ENCODE measurements around the gene RPP25. TPM values are rescaled to one million over a fixed set of nuclear protein-coding genes. Genes with fewer than 3 reads are reported as not detected.

The RPP25 gene
- total RNA-seq, 2 experiments from 2014 or later: 9.5 to 9.7 TPM

DNA sequence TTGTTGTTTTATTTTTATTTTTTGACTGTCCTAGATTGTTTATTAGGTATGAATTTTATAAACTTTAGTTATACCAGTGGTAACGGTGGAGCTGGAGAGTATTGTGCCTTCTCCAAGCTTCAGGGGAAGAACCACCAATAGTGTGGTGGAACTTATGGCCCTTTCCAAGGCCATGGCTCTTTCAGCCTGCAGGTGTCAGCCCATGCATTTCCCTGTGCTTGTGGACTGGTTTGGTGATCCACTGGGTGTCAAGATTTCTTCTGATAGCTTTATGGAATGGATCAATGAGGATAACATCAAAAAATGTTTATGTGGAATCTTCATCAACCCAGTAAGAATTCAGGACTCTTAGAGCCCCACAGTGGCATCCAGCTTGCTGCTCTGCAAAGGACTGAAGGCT, 19.6 kb upstream of the RPP25 start:
- ChIA-PET POLR2A (no interaction called here), CTCF (interaction anchor here (1.3 kb wide), 2 partner anchors 12 to 208 kb away, joined by 3 read pairs; no protein-coding TSS in a partner anchor)

DNA sequence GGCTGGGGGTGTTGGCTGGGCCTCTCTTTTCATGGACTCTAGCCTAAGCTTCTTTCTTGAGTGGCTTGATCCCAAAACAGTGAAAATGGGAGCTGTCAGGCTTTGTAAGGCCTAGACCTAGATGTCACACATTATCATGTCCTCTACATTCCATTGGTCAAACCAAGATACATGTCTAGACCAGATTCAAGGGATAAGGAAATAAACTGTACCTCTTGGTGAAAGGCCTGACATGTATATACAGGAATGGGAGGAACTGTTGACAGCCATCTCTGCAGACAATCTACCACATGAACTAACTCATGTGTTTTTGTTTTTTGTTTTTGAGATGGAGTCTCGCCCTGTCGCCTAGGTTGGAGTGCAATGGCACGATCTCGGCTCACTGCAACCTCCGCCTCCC, 11.1 kb upstream of the RPP25 start:
- ChIA-PET POLR2A (interaction anchor here (0.6 kb wide), 1 partner anchor 34 kb away, joined by 4 read pairs; no protein-coding TSS in a partner anchor), CTCF (interaction anchor here (1.4 kb wide), 1 partner anchor 17 kb away, joined by 3 read pairs; no protein-coding TSS in a partner anchor)

DNA sequence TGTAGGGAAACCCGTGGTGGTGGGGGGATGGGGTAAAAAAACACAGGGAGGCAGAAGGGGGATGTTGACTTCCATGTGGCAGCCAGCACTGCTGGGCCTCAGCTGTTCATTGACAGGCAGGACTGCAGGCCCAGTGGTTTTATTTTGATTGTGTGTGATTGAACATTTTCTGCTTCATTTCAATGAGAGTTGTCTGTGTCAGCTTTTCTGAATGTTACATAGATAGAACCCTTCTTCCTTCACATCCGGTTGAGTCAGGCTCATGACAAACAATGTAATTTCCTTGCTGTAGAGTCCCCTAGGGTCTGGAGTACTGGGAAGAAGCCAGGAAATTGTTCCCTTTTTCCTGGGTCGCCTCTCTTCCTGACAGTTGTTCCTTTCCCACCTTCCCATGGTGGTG, 8.2 kb upstream of the RPP25 start:
- ChIA-PET POLR2A (interaction anchor here (0.5 kb wide), 1 partner anchor 46 kb away, joined by 3 read pairs; no protein-coding TSS in a partner anchor), CTCF (no interaction called here)

DNA sequence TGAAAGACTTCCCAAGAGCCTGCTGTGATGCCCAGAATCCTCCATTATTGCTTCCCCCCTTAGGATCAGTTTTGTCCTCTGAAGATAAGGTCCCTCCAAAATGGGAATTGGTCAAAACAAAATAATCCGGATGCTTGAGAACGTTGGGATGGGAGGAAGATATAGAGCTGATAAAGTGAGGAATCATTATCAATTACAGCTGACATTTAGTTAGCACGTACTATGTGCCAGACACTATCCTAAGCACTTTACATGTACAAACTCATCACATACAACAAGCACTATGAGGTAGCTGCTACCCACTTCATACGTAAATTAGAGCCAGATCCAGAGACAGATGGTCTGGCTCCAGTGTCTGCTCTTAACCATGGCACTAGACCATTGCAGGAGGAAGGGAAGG, 6.6 kb upstream of the RPP25 start:
- ChIA-PET POLR2A (no interaction called here), CTCF (no interaction called here)

DNA sequence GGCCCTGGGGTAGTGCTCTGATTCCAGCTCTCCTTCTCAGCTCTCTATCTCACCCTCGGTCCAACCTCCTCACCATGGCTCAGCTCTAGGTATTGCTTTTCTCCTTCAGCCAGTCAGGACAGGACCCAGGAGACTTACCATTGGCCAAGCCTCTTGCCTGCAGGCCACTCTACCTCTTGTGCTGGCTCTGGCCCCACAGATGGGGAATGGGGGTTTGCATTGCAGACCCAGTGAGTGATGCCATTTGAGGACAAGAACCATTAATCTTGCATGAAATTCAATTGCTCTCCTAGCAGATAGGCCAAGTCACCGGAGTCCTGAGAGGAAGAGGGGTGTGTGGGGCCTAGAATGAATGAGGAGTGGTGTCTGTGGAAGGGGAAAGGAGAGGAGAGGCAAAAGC, 6.1 kb upstream of the RPP25 start:
- ChIA-PET CTCF (no interaction called here), POLR2A (no interaction called here)

DNA sequence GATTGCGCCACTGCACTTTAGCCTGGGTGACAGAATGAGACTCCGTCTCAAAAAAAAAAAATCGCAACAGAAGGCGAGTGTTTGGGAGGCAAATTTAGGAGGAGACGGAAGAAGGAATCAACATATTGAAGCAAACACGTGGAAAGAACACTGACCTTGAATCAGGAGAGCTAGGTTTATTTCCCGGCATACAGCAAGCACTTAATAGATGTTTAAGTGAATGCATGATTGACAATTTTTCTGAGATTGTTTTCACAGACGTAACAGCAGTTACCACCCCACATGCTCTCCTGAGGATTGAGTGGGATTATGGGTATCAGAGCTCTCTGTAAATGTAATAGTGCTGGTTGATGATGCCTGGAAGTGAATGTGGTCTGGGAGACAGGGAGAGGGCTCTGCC, 5.6 kb upstream of the RPP25 start:
- ChIA-PET CTCF (interaction anchor here (0.8 kb wide), 1 partner anchor 12 kb away, joined by 3 read pairs; no protein-coding TSS in a partner anchor), POLR2A (no interaction called here)

DNA sequence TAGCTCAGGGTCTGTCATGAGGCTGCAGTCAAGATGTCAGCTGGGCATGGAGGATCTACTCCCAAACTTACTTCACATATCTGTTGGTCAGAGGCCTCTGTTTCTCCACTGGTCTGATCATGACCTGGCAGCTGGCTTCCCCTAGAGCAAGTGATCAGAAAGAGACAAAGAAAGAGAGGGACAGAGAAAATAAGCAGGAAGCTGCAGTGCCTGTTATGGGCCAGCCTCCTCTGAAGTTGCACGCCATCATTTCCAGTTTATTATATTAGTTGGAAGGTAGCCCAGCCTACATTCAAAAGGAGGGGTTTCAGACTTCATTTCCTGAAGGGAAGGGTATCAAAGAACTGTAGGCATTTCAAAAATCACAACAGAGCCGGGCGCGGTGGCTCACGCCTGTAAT, 5.0 kb upstream of the RPP25 start:
- ChIA-PET CTCF (interaction anchor here (0.8 kb wide), 1 partner anchor 11 kb away, joined by 3 read pairs; no protein-coding TSS in a partner anchor), POLR2A (no interaction called here)

DNA sequence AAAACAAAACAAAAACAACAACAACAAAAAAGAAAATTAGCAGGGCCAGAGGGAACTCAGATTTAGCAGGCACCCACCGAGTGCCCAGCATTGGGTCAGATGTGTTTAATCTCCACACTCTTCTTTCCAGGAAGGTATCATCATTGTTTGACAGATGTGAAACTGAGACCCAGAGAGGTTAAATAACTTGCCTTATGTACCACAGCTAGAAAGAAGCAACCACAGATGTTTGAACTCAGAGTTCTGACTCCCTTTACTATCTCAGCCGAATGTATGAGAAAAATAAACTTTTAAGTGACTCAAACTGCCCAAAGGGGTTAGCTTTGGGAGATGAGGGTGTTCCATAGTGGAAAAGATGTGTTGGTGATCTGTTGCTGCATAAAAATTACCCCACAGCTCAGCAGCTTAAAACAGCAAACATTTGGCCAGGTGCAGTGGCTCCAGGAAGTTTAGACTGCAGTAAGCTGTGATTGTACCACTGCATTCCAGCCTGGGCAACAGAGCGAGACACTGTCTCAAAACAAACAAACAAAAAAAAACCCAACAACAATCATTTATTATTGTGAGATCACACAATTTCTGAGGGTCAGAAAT, 4.5 kb upstream of the RPP25 start:
- CTCF ChIA-PET: interaction anchor here (0.8 to 2.2 kb wide), 2 partner anchors 11 to 23 kb away, joined by 3 to 8 read pairs; no protein-coding TSS in a partner anchor
- POLR2A ChIA-PET: no interaction called here

DNA sequence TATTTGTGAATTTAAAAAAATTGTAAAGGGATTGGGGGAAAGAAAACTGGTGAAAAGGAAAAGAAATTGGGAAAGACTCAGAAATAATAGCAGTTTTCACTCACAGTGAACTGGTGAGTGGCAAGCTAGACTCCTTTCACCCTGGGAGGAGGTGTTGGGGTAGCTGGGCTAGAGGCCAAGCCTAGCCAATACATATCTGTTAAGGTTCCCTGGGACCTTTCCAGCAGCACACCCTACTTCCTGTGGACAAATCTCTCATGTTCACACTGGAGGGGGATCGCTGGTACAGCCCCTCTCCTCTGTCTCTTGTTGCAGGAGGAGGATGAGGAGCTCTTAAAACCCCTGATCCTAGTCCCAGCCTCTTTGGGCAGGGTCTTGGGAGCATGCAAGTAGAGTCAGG, 3.7 kb upstream of the RPP25 start:
- CTCF ChIA-PET: interaction anchor here (0.6 to 2.2 kb wide), 4 partner anchors 9 to 840 kb away, joined by 4 to 8 read pairs (median 6); no protein-coding TSS in a partner anchor
- POLR2A ChIA-PET: interaction anchor here (1.1 kb wide), 1 partner anchor 35 kb away, joined by 3 read pairs; the partner anchor contains the start of gene SCAMP5

DNA sequence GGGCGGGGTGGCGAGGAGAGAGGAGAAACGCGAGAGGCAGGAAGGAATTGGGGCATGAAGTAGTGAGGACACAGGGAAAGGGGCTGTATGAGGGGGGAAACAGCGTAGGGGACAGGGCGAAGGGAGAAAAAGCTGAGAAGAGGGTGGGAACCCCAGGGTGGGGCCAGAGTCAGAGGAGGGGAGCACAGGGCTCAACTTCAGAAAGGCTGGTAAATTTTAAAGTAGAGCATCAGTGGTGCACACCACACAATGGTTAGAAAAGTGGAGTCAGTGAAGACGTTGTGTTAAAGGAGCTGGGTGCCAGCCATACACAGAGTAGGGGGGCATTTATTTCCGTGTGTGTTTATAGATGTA, 3.0 kb upstream of the RPP25 start:
- POLR2A ChIA-PET: interaction anchor here (0.5 to 1.1 kb wide), 2 partner anchors 36 to 253 kb away, joined by 3 read pairs; partner anchors contain the start of gene SCAMP5
- CTCF ChIA-PET: interaction anchor here (0.9 to 2.2 kb wide), 4 partner anchors 9 to 182 kb away, joined by 4 to 8 read pairs (median 6); no protein-coding TSS in a partner anchor

DNA sequence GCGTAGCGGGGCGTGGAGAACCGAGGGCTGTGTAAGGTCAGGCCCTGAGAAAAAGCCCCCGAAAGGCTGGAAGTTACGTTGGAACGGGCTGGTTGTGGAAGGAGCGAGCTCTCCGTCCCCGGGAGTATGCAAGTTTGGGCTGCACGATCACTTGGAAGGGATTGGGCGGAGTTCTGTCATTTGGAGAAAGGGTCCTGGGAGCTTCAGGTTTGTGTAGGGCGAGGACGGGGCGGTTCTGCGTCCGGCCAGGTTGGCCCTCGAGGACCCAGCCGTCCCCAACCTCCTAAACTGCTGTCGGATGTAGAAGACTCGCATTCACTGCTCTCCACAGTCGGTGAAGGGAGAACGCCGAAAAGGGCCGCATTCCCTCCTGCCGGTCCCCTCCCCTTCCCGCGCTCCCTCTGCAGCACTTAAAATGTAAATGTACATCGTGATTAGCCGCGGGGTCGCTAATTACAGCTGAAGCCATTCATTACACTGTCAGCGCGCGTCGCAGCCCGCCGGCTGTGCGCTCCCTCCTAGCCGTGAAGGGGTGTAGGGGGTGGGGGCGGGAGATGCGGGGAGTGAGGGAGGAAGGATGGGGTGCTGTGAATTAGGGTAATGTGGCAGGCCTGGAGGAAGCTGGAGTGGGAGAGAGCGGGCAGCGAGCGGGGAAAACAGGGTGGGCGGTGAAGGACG, 2.5 kb upstream of the RPP25 start:
- ChIA-PET POLR2A (interaction anchor here (0.5 to 1.1 kb wide), 2 partner anchors 36 to 84 kb away, joined by 3 read pairs; partner anchors contain the start of gene SCAMP5), CTCF (interaction anchor here (0.6 to 2.2 kb wide), 5 partner anchors 8 to 182 kb away, joined by 3 to 8 read pairs (median 5); no protein-coding TSS in a partner anchor)

DNA sequence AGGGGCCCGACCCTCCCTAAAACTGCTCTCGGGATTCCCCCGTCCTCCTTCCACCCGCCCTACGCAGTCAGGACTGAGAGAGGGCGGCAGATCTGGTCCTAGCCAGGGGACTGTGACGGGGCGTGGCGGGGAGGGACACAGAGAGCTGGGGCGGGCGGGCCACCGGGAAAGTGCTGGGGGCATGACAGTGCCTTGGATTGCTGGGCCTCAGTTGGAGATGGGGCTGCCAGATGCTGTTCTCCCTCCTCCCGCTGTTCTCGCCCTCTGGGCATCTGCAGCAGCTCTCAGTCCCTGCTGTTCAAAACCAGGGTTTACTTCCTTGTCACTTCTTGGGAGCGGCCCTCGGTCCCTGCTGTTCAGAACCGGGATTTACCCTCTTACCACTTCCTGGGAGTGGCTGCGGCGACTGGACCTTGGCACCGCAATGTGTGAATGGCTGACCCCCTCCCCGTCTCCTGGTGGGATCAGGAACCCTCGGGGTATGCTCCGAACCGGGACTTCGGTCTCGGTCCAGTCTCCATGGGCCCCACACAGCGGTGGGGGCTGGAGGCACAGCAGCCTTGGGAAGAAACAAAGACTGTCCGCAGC, 1.8 kb upstream of the RPP25 start:
- ChIA-PET POLR2A (interaction anchor here (0.5 kb wide), 1 partner anchor 72 kb away, joined by 3 read pairs; no protein-coding TSS in a partner anchor), CTCF (interaction anchor here (0.6 to 1.8 kb wide), 3 partner anchors 8 to 99 kb away, joined by 3 to 8 read pairs (median 5); no protein-coding TSS in a partner anchor)

DNA sequence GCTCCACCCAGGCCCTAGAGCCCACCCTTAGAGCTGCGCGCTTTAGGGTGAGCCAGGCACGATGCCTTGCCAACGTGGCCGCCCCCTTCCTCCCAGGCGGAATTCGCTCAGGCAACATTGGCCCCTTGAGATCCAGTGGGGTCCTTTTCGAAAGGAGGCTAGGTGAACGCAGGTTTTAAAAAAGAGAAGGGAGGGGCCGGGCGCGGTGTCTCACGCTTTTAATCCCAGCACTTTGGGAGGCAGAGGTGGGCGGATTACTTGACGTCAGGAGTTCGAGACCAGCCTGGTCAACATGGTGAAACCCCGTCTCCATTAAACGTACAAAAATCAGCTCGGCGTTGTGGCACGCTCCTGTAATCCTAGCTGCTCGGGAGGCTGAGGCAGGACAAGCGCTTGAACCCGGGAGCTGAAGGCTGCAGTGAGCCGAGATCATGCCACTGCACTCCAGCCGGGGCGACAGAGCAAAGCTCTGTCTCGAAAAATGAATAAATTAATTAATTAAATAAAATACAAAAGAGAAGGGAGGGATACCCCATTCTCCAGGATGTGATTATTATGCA, 984 bp upstream of the RPP25 start:
- ChIA-PET CTCF (interaction anchor here (0.9 to 1.5 kb wide), 3 partner anchors 14 to 189 kb away, joined by 3 to 7 read pairs (median 3); no protein-coding TSS in a partner anchor), POLR2A (interaction anchor here (1.1 to 1.8 kb wide), 4 partner anchors 20 to 68 kb away, joined by 3 to 8 read pairs (median 5); partner anchors contain the start of genes COX5A, MPI and SCAMP5)

DNA sequence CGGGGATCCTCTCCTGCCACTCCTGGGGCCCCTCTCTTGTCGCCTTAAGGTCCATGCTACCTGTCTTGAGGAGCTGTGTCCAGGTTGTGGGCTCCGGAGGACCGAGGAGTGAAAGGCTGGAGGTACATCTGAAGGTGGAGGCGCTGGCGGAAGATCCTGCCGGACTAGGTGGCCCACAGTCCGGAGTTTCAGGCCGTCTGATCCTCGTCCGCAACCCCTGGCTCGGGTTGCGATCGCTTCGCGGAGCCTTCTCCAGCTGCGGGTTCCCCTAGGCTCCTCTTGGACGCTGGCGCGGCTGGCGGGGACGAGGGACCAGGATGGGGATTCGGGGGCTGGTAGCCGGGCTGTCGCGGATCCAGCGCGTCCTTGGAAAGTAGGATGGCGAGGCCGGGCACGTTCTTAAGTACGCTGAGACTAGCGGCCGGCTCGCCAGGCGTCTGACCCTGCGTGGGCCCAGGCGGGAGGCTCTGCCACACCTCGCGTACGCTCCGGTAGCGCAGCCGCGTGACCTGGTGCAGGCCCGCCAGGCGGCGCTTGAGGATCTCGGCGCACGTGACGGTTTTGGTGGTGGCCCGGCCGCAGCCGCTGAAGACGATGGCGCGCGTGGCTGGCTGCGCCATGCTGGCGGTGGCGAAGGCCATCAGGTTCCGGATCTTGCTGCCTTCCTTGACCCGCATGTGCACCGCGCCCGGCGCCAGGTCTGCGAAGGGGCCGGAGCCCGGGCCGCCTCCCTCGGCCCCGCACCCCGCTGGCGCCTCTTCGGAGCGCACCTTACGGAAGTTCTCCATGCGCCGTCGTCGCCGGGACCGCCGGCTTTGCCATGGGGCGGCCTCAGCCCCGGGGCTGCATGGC, 550 bp downstream of the RPP25 start:
- POLR2A ChIA-PET: interaction anchor here (0.6 to 1.8 kb wide), 3 partner anchors 18 to 247 kb away, joined by 3 to 8 read pairs (median 3); partner anchors contain the start of genes COX5A and MPI

DNA sequence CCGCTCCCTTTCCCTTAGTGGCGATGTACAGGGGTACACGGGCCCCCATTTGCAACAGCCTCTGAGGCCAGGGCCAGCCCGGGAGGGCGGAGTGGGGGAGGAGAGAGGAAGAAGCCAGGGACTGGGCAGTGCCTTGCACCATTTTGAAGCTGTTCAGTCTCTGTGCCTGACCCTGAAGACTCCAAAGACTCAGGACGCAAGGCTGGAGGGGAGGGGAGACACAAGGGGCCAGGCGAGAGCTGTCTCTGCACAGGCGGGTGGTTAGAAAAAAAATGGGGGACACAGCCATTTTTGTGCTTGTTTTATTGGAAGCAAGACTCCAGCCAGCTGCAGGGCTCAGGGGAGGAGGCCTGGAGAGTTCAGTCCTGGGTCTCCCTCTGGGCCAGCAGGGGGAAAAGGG, 1.6 kb downstream of the RPP25 start:
- POLR2A ChIA-PET: no interaction called here
- CTCF ChIA-PET: no interaction called here

More for the DNA sequence above, 550 bp downstream of the RPP25 start:
- CTCF ChIA-PET: no interaction called here

DNA sequence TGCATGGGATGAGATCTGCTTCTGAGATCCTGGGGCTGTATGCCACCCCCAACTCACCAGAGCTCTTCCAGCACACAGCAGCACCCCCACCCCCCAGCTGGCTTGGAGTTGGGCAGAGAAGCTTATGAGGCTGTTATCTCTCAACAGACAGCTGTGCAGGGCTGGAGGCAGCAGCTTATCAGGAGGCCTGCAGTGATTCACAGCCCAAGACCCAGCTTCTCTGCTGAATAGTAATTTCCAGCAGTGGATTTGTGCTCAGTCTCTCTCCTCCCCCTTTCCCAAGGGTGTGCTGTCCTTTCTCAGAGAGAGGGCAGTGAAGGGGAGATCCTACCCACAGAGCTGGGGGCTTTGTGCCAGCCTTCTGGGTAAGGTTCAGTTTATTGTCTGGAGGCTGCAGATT, 2.1 kb downstream of the RPP25 start:
- CTCF ChIA-PET: interaction anchor here (0.6 to 0.8 kb wide), 2 partner anchors 51 to 74 kb away, joined by 3 read pairs; no protein-coding TSS in a partner anchor
- POLR2A ChIA-PET: interaction anchor here (0.6 kb wide), 1 partner anchor 16 kb away, joined by 3 read pairs; the partner anchor contains the start of gene COX5A

DNA sequence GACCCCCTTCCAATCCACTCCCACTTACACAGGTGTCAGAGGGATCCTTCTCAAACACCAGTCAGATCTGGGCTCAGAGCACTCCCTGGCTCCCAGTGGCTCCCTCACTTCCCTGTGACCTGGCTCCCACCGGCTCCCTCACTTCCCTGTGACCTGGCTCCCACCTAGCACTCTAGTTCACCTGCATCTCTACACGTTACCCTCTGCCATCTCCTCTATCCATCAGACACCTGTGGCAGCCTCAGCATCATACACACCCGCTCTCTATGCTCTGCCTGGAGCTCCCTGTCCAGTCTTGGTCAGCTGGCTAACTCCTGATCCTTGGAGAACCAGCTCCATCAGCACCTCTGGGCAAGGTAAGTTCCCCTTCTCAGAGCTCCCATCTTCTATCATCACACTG, 5.6 kb downstream of the RPP25 start:
- ChIA-PET CTCF (interaction anchor here (0.5 to 2.5 kb wide), 17 partner anchors 9 to 316 kb away, joined by 3 to 13 read pairs (median 5); partner anchors contain the start of genes COX5A and FAM219B), POLR2A (no interaction called here)

Data from activated CD8-positive, alpha-beta memory T cell treated with anti-CD3 and anti-CD28 coated beads for 36 hours (primary cell).